Skin of body (tissue), 2 donors: Measurements from ENCODE around the gene KRTAP10-6. TPM values are rescaled to one million over a fixed set of nuclear protein-coding genes. Genes with fewer than 3 reads are reported as not detected.
"Not testable (repeated sequence)": the region's sequence is repeated elsewhere in the genome, so short reads cannot be mapped to it uniquely, and the experiment has no call there.

Experiments
- DNase-seq: peaks from one replicate; lab custom pipeline; 2025; lab: John Stamatoyannopoulos, UW
- total RNA-seq: library from RNA; depleted of rRNA; stranded (reverse); fragments of >200 nt; gene quantifications from one replicate; pipeline ENCODE4 v1.2.3, GENCODE V29; 2014

KRTAP10-6 gene
- total RNA-seq, 1 donor from 2014 or later = not detected

DNA sequence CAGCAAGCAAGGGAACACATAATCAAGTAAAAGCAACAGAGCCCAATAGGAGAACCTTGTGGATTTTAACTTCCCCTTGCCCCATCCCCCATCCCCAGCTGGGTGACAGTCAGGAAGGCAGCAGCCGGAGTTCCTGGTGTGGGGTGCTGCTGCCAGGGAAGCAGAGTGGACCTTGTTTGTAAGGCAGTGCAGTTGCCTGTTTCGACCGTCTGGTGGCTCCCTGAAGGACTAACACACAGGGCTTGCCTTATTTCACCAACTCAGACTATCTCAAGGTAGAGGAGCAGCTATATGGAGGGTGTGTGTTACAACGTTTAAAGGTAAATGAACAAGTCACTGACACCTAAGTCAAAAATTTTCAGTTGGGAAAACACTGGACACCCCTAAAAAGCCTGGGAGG is 26.2 kb upstream of the KRTAP10-6 start:
- DNase-seq = no peak

DNA sequence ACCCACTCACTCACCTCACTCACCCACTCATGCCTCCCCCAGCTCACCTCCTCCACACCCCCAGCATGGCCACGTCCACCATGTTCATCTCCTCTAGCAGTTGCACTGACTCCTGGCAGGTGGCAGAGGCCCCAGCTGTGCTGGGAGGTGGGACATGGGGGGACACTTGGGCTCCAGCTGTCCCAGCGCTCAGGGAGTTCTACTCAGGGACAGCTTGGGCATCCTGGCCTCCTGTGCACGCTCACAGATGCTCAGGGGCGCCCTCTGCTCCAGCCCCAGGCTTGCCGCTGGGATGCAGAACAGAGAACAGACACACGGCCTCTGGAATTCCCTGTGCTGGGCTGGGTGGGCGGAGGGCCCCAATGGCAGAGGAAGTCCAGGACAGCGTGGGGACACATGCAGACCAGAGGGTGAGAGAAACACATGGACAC is 24.8 kb upstream of the KRTAP10-6 start:
- DNase-seq = no peak

DNA sequence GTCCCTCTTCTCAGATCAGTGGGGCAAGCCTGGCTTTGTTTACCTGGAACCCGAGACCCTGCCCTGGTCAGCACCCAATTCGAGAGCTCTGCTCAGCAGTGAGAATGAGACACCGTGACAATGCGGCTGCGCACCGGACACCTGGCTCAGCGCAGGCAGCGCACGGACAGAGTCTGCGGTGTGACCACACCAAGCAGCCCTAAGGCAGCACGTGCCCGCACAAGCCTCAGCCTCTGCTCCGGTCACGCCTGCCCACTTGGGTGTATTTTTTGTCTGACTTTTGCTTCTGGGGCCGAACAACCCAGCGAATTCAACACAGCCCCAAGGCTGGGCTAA is 24.3 kb upstream of the KRTAP10-6 start:
- no peak for DNase-seq

DNA sequence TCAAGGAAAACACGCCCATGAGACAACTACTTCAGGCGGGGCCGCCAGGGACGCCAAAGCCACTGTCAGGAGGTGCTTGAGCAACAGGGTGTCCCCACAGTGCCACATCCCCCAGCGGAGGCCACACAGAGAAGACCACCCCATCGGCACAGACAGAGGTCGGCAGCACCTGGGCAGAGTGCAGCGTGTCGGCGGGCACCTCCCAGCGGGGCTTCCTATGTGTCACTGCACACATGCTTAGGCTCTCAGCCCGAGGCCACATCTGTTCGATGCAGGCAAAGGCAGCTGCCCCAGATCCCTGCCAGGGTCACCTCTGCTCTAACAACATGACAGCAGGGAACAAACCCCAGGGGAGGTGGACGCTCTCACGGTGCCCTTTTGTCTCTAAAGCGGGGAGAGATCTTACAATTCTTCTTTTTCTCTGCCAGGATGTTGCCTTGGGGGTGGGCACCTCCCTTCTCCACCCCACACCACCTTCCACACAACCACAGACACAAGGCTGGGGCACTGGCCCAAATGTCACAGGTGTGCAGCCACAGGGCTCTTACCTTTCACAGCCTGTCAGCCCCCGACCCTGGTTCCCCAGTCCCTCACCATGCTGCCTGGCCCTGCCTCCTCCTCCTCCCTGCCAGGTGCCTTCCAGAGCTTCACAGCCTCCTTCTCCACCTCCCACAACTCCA is 23.7 kb upstream of the KRTAP10-6 start:
- no peak for DNase-seq

DNA sequence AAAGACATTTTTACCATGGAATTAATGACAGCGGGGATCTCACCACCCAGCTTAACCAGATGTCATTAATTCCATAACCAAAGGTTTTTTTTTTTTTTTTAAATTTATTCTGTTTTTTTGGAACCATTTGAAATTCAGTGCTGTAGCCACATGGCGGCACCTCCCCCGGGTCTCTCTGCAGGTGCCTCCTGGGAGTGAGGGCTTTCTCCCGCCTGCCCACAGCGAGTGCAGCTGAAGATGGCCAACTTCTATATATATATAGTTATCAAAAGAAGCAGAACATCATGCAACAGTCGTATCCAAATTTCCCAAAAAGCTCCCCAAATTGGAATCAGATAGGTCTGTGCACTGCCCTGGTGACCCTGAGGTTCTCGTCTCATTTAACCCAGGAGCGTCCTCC is 23.2 kb upstream of the KRTAP10-6 start:
- DNase-seq = no peak

DNA sequence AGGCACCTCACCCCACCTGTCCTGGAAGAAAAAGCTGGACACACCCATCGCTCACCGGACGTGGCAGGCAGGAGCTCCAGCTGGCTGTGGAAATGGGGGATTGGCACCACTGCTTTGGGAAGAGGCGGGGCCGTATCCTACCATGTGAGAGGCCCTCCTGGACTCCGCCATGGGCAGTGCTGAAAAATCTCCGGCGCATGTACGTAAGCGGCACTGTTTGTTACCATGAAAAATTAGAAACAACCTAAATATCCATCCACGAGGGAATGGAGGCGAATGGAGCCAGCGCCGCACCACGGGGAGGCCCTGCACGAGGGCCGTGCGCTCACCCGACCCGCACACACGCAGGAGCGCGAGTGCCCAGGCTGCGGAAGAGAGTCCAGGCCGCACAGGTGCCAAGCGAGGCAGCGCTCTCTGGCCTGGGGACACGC is 22.7 kb upstream of the KRTAP10-6 start:
- no peak for DNase-seq

DNA sequence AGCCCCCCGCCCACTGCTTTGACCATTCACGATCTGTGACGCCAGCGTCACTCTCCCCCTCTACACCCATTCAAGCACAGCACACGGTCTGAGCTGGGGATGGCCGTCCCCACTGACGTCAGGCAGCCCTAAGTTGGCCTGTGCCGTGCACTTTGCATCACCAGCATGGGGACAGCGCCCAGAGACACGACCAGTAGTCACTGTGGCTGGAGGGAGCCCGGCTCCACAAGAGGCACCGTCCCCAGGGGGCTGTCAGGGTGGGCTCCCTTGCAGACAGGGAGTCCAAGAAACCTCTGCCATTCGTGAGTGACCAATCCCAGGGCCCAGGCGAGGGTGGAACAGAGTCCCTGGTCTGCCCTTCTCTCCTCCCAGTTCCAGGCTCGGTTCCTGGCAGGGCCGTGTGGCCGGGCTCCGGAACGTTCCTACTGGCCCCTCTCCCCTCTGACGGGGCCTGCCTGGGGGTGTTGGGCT is 21.9 kb upstream of the KRTAP10-6 start:
- DNase-seq = no peak

DNA sequence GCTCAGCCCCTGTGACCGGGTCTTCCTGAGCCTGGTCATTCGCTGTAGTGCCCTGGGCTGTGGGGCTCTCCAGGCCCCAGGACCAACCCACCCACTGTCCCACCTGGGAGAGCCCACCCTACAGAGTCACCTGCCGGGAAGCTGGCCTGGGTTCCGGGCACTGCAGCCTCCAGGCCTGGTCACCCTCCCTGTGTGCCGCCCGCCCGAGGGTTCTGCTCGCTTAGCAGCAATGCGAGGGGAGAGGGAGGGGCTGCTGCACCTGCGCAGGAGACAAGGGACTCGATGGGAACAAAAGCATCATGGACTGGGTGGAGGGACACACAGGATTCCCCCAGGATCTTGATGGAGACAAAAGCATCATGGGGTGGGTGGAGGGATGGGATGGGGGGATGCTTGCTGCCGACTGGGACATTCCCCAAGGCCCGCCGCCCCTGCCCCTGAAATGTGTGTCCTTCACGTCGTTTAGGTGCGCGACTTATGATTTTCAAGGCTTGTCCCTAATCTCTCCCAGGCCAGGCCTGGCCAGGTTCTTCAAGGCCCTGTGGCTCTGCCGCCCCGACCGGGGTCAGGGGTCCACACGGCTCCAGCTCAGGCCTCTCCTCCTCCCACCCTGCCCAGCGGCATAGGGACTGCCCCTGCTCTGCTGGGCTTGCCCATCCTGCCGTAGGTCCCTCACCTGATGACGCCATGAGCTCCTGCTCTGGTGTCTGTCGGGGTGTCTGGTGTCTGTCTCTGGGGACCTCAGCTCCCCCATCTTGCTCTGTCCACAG is 21.3 kb upstream of the KRTAP10-6 start:
- no peak for DNase-seq

DNA sequence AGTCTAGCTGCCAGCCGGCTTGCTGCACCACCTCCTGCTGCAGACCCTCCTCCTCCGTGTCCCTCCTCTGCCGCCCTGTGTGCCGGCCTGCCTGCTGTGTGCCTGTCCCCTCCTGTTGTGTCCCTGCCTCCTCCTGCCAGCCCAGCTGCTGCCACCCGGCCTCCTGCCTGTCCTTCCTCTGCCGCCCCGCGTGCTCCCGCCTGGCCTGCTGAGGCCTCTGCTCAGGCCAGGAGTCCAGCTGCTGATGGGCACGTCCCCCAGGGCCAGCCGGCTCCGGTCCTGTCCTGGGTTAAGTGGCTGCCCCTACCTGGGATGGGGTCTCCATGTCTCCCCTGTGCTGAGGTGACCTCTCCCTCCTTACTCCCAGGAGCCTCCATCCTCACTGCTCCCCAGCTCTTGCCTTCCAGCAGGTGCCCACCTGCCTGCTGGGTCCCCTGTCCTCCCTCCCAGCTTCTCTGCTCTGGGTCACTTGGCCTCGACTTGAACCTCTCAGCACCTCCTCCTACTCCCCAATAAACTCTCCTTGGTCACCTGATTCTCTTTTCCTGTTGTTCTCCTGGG is 20.4 kb upstream of the KRTAP10-6 start:
- no peak for DNase-seq

DNA sequence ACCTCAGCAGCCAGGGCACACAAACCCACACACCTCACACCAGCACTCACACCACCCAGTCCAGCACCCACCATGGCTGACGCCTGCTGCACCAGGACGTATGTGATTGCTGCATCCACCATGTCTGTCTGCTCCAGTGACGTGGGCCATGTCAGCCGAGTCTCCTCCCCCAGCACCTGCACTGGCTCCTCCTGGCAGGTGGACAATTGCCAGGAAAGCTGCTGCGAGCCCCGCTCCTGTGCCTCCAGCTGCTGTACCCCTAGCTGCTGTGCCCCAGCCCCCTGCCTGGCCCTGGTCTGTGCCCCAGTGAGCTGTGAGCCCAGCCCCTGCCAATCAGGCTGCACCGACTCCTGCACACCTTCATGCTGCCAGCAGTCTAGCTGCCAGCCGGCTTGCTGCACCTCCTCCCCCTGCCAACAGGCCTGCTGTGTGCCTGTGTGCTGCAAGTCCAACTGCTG is 19.8 kb upstream of the KRTAP10-6 start, which contains the start of gene KRTAP10-8:
KRTAP10-8 (plus strand) TSS at position 51 of the 458 bp plus-strand sequence; CDS start at position 73, 22 bp downstream.
- DNase-seq = no peak

DNA sequence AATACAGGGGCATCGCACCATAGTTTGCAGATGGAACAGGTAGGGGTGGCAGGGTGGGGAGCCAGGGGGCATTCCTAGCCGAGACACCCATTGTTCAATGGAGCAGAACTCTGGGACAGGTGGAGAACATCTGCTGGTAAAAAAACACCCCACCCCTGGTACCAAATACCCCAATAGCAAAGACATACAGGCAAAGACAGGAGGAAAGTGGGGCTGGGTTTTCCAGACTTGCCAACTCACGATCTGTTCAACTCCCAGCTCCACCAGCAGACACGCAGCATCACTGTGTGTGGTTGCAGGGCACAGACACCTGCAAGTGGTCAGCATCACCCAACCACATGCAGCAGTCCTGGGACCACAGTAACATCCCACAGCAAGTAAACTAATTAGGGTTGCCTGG is 19.2 kb upstream of the KRTAP10-6 start:
- DNase-seq = no peak

DNA sequence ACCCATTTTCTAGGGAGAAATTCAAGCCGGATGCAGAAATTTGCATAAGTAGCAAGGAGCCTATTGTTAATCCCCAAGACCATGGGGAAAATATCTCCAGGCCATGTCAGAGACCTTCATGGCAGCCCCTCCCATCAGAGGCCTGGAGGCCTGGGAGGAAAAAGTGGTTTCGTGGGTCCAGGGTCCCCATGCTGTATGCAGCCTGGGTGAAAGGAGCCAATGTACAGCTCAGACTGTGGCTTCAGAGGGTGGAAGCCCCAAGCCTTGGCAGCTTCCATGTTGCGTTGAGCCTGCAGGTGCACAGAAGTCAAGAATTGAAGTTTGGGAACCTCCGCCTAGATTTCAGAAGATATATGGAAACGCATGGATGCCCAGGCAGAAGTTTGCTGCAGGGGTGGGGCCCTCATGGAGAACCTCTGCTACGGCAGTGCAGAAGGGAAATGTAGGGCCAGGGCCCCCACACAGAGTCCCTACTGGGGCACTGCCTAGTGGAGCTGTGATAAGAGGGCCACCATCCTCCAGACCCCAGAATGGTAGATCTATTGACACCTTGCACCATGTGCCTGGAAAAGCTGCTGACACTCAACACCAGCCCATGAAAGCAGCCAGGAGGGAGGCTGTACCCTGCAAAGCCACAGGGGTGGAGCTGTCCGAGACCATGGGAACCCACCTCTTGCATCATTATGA is 18.0 kb upstream of the KRTAP10-6 start:
- DNase-seq = not testable (repeated sequence)

DNA sequence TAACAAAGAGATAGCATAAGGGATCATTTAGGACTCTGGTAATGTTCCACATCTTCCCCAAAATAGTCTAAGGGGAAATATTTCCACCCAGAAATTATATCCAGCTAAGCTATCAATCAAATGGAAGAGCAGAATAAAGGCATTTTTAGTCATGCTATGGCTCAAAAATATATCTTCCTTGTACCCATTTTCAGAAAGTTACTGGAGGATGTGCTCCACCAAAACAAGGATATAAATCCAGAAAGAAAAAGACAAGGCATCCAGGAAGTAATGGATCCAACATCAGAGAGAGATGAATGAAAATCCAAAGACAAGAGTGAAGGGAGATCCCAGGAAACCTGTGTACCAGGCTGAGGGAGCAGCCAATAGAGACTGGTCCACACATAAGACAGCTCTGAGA is 16.9 kb upstream of the KRTAP10-6 start:
- no peak for DNase-seq

DNA sequence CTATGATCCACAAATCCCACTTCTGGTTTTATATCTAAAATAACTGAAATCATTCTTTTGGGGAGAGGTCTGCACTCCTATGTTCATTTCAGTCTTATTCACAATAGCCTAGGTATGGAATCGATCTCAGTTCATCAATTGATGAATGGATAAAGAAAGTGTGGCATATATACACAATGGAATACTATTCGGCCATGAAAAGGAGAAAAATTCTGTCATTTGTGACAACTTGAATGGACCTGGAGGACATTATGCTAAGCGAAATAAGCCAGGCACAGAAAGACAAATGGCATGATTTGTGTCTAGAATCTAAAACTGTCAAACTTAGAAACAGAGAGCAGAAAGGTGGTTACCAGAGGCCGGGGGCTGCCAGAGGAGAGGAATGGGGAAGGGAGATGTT is 14.2 kb upstream of the KRTAP10-6 start:
- no peak for DNase-seq

DNA sequence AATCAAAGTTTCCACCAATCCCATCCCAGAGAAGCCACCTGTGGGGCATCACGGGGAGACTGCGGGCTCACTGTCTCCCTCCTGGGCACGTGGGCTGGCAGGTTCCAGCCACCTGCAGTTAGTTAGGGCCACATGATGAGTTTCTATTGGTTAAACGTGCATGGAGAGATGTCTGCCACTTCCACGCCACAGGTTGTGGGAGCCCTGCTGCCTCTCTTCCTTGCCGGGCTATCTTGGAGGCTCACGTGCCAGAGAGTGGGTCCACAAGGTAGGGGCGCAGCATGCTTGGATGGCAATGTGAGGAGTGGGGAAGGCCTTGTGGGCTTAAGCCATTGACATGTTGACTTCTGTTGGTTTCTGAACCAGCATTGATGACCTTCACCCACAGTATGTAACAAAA is 11.6 kb upstream of the KRTAP10-6 start:
- DNase-seq = no peak

DNA sequence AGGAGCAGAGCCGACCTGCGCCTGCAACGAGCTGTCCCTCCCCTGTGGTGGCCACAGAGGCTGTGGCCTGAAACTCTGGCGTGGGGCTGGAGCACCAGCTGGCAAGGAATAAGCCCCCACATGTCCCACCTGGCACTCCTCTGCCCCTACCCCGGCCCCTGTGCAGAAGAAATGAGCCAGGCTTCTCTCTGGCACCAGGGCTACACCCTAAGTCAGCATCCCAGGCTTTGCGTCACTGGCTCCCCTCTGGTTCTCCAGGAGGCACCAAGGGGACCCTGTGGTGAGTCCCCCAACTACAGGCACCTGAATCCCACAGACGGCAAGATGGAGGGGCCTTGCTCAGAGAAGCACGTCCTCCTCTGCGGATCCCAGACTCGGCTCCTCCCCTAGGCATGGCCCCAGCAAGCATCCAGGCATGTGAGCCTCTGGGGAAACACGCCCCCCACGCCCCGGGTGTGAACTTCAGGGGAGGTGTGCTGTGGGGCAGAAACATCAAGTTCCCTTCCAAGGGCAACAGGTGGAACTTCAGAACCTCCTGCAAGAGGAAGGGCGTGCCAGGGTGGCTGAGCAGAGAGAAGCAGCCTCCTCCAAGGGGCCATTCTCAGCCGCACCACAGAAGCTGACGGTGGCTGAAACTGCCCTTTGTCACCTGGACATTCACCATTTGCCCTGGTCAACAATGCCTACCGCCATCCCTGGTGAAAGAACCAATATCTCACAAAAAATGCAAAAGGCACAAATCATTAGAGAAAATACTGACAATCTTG is 11.0 kb upstream of the KRTAP10-6 start:
- DNase-seq = no peak

DNA sequence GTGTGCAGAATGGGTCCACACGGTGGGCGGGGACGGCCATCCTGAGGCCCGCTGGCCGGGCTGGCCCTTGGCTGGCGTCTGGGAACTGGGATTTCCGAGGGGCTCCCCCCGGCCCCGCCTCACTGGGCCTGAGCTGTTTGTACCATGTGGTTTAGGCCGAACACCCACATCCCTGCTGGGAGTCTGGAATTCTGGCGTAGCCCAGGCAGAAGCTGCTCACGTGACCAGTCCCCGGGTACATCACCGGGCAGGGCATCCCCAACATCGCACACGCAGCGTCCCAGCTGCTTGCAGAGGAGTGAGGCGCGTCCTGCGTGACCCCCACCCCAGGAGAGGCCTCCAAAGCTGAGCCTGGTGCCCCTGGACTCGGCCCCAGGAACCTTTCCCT is 10.2 kb upstream of the KRTAP10-6 start:
- no peak for DNase-seq

DNA sequence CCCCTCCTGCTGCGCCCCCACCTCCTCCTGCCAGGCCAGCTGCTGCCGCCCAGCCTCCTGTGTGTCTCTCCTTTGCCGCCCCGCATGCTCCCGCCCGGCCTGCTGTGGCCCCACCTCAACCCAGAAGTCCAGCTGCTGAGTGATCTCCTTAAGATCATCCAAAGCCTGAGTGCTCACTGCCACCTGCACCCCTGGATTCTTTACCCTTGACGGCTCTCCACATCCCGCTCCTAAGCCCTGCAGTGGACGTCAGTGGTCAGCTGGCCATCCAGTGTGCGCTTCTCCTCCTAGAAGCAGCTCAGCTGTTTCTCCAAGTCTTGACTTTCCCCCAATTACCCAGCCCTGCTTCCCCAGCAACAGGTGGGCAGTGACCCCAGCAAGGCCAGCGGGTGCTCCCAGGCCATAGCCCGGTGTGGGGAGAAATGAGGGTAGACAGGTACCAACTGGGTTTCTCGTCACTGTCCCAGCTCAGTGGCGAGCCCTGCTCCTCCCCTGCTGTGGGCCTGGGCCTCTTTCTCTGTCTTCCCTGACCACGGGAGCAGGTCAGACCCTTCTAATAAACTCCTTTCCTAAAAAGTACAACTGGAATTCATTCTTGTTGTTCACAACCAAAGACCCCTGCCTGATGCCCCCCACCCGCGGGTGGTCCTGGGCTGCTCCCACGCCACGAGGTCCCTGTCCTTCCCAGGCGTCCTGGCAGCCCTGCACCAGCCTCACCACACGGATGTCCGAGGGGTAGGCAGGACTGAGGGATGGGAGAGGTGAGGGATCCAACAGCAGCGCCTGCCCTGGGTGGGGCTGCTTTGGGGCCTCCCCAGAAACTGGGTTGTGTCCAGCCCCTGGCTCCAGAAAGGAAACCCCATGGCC is 9.5 kb upstream of the KRTAP10-6 start:
- DNase-seq = no peak

DNA sequence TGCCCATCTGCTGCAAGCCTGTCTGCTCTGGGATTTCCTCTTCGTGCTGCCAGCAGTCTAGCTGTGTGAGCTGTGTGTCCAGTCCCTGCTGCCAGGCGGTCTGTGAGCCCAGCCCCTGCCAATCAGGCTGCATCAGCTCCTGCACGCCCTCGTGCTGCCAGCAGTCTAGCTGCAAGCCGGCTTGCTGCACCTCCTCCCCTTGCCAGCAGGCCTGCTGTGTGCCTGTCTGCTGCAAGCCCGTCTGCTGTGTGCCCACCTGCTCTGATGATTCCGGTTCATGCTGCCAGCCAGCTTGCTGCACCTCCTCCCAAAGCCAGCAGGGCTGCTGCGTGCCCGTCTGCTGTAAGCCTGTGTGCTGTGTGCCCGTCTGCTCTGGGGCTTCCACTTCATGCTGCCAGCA is 8.8 kb upstream of the KRTAP10-6 start:
- not testable (repeated sequence) for DNase-seq
